ENCODE measurements around the gene MTHFS. TPM values are rescaled to one million over a fixed set of nuclear protein-coding genes. Genes with fewer than 3 reads are reported as not detected.
A peak's percentile ranks its signal among the peaks of the same experiment; 100 is the strongest.

Gene MTHFS
- total and polyA plus RNA-seq, 4 donors, result 26.2 to 156 (median 86.8) TPM

GRCh38 chr15:79811406-79812405, 85.1 kb downstream of the MTHFS start:
- ATAC-seq (ENCODE audit: insufficient read depth, low FRiP score) (no peak), DNase-seq (peak; percentile 78 to 88 (median 78))
- no peak overlapping the region for H3K9ac ChIP-seq (ENCODE audit: insufficient read depth in 1 of 2, low read length in 2 of 2)
- WGBS, 2 donors, result 54 to 59% methylated on average over 15 of the region's 15 CpGs
- H3K27me3 ChIP-seq (ENCODE audit: control insufficient read depth in 3 of 3, insufficient read depth in 3 of 3, low read length in 2 of 3), result no peaks in the 10 kb centered on the region
- TF ChIP-seq CTCF (IDR thresholded peaks at IDR 0.05; ENCODE audit: control extremely low read depth, extremely low read depth), result no peak
- H3K9me3 ChIP-seq (ENCODE audit: control insufficient read depth in 4 of 4, insufficient read depth in 3 of 4, low read length in 3 of 4), result peaks cover 0 to 4% (median 0%) of the 10 kb centered on the region in 4 donors
- peaks cover 0 to 7% (median 0%) of the 10 kb centered on the region in 5 donors for H3K4me1 ChIP-seq (ENCODE audit: control insufficient read depth in 5 of 5, insufficient read depth in 5 of 5, low read length in 5 of 5)
- H3K4me3 ChIP-seq, result no peak overlapping the region
- no peak overlapping the region for H3K27ac ChIP-seq (ENCODE audit: low read depth in 1 of 2, low read length in 1 of 2)
- H3K36me3 ChIP-seq (ENCODE audit: control insufficient read depth in 4 of 4, insufficient read depth in 4 of 4, low read length in 4 of 4), result no peaks in the 10 kb centered on the region

- ATAC-seq (ENCODE audit: insufficient read depth, low FRiP score), result no peak
- Histone ChIP-seq H3K27ac (ENCODE audit: low read depth in 1 of 2, low read length in 1 of 2) (no peak overlapping the region), H3K9me3 (ENCODE audit: control insufficient read depth in 4 of 4, insufficient read depth in 3 of 4, low read length in 3 of 4) (peaks cover 0 to 1% (median 0%) of the 10 kb centered on the region in 4 donors), H3K36me3 (ENCODE audit: control insufficient read depth in 4 of 4, insufficient read depth in 4 of 4, low read length in 4 of 4) (no peaks in the 10 kb centered on the region), H3K27me3 (ENCODE audit: control insufficient read depth in 3 of 3, insufficient read depth in 3 of 3, low read length in 2 of 3) (no peaks in the 10 kb centered on the region), H3K4me3 (no peak overlapping the region), H3K9ac (ENCODE audit: insufficient read depth in 1 of 2, low read length in 2 of 2) (no peak overlapping the region), H3K4me1 (ENCODE audit: control insufficient read depth in 5 of 5, insufficient read depth in 5 of 5, low read length in 5 of 5) (no peaks in the 10 kb centered on the region)
- TF ChIP-seq CTCF (IDR thresholded peaks at IDR 0.05; ENCODE audit: control extremely low read depth, extremely low read depth), result no peak
- DNase-seq, result no peak
- 60 to 85% methylated on average over 2 of the region's 2 CpGs for WGBS, 2 donors
Observed at GRCh38 chr15:79804838-79805237, 92.0 kb downstream of the MTHFS start.

GRCh38 chr15:79798311-79798710, 98.5 kb downstream of the MTHFS start:
- Histone ChIP-seq H3K4me3 (no peak overlapping the region), H3K27ac (ENCODE audit: low read depth in 1 of 2, low read length in 1 of 2) (no peak overlapping the region), H3K36me3 (ENCODE audit: control insufficient read depth in 4 of 4, insufficient read depth in 4 of 4, low read length in 4 of 4) (no peaks in the 10 kb centered on the region), H3K4me1 (ENCODE audit: control insufficient read depth in 5 of 5, insufficient read depth in 5 of 5, low read length in 5 of 5) (no peaks in the 10 kb centered on the region), H3K9ac (ENCODE audit: insufficient read depth in 1 of 2, low read length in 2 of 2) (no peak overlapping the region), H3K27me3 (ENCODE audit: control insufficient read depth in 3 of 3, insufficient read depth in 3 of 3, low read length in 2 of 3) (no peaks in the 10 kb centered on the region), H3K9me3 (ENCODE audit: control insufficient read depth in 4 of 4, insufficient read depth in 3 of 4, low read length in 3 of 4) (no peaks in the 10 kb centered on the region)
- TF ChIP-seq CTCF (IDR thresholded peaks at IDR 0.05; ENCODE audit: control extremely low read depth, extremely low read depth), result no peak
- WGBS, 2 donors, result 27 to 60% methylated on average over 2 of the region's 2 CpGs
- ATAC-seq (ENCODE audit: insufficient read depth, low FRiP score), result no peak
- no peak for DNase-seq

Small RNA genes within 50 kb of the gene (small RNA-seq; reads per million reads assigned to genes)
- not detected for gene RNU6-667P (ENCODE audit: low replicate concordance)

Other genes with a start within 250 kb of the MTHFS start
- gene BCL2A1, start 74.2 kb upstream of the MTHFS start, total RNA-seq, result 10 to 100 TPM; 27.4 to 36.7 TPM
- 100 to 1,000 TPM in 1 of 2 donors, 10 to 100 TPM in 1; 61.9 to 323 TPM for gene BCL2A1, start 74.2 kb upstream of the MTHFS start, polyA plus RNA-seq
- 100 to 1,000 TPM in 1 of 2 donors, 10 to 100 TPM in 1; 68.4 to 160 TPM for gene ZFAND6, start 162.7 kb upstream of the MTHFS start, total RNA-seq
- 10 to 100 TPM; 49.6 to 94.4 TPM for gene ZFAND6, start 162.7 kb upstream of the MTHFS start, polyA plus RNA-seq

Data from lung (tissue), 13 donors.